Sigmoid colon (tissue), 7 donors: ENCODE results near the gene SETBP1. TPM values are rescaled to one million over a fixed set of nuclear protein-coding genes. Genes with fewer than 3 reads are reported as not detected.

Experiments used
- DNase-seq: peaks from one replicate; pipeline ENCODE4 v3.0.0-alpha.2; 2019
- H3K27ac ChIP-seq, 4 donors: fragments of 200-600 bp; sonication (generic); one replicate each; pipeline ENCODE4 v1.5.1; 2016 to 2019; ENCODE audit warnings: mild to moderate bottlenecking in 1 of 4
- H3K27me3 ChIP-seq, 3 donors: fragments of 200-600 bp; sonication (generic); one replicate each; pipeline ENCODE4 v1.5.1; 2019; ENCODE audit warnings: mild to moderate bottlenecking in 1 of 3
- H3K36me3 ChIP-seq, 4 donors: fragments of 200-600 bp; sonication (generic); one replicate each; pipeline ENCODE4 v1.5.1; 2016 to 2019
- H3K4me1 ChIP-seq, 4 donors: fragments of 200-600 bp; sonication (generic); one replicate each; pipeline ENCODE4 v1.5.1; 2017 to 2019
- H3K4me3 ChIP-seq, 4 donors: fragments of 200-600 bp; sonication (generic); one replicate each; pipeline ENCODE4 v1.5.1; 2017 to 2019; ENCODE audit warnings: mild to moderate bottlenecking in 2 of 4, moderate library complexity in 1 of 4
- H3K9me3 ChIP-seq, 4 donors: fragments of 200-600 bp in 3 of 4; sonication (generic) in 3 of 4; one replicate each; pipeline versions ENCODE4 v1.5.1 to v1.6.1; 2013 to 2019
- EP300 ChIP-seq, 4 donors: sonication (generic); formaldehyde crosslinking; IDR thresholded peaks; one replicate each; pipeline ENCODE4 v1.6.1; 2017; ENCODE audit warnings: antibody characterized with exemption in 4 of 4
- POLR2A ChIP-seq, 2 donors: fragments of 450-650 bp; IDR thresholded peaks; one replicate each; pipeline ENCODE4 v1.6.1; 2016; ENCODE audit warnings: antibody characterized with exemption in 2 of 2, mild to moderate bottlenecking in 2 of 2, moderate library complexity in 2 of 2
- POLR2AphosphoS5 ChIP-seq, 4 donors: sonication (generic); formaldehyde crosslinking; IDR thresholded peaks; one replicate each; pipeline ENCODE4 v1.6.1; 2017; ENCODE audit warnings: antibody characterized with exemption in 4 of 4
- WGBS, 2 donors: extraction: QIAGEN DNeasy Blood & Tissue Kit; methylation state at CpG; one replicate each; pipeline ENCODE4 v1.1.7; 2013; 5-methylcytosine and 5-hydroxymethylcytosine counted together
- intact Hi-C: fragments of 100-400 bp; cut with DNase I; formaldehyde crosslinking; loops from one replicate; pipeline ENCODE4 v1.15.1; 2023
- polyA plus RNA-seq, 3 donors: library from polyadenylated mRNA; stranded (reverse); fragments of 200-250 nt; gene quantifications; one replicate each; pipeline ENCODE4 v1.2.3, GENCODE V29; 2013
- total RNA-seq, 4 donors: library from RNA; depleted of rRNA; stranded (reverse); fragments of >200 nt; gene quantifications; one replicate each; pipeline ENCODE4 v1.1.0, GENCODE V29; 2016
- TF ChIP-seq, protein P1 (sequence below), 4 experiments: fragments of 450-650 bp in 3 of 4; fragments of 200-600 bp in 1 of 4; IDR thresholded peaks; one replicate each; pipeline ENCODE4 v1.5.1; 2016 to 2019; ENCODE audit warnings: antibody characterized with exemption in 4 of 4, mild to moderate bottlenecking in 3 of 4, moderate library complexity in 2 of 4
- donor health status: healthy with polysubstance abuse.
- donor health status: Bipolar disorder and iron deficiency.
- donor health status: healthy.

The SETBP1 gene
- total and polyA plus RNA-seq, 7 donors: 0.69 to 100 (median 67.9) TPM

DNA sequence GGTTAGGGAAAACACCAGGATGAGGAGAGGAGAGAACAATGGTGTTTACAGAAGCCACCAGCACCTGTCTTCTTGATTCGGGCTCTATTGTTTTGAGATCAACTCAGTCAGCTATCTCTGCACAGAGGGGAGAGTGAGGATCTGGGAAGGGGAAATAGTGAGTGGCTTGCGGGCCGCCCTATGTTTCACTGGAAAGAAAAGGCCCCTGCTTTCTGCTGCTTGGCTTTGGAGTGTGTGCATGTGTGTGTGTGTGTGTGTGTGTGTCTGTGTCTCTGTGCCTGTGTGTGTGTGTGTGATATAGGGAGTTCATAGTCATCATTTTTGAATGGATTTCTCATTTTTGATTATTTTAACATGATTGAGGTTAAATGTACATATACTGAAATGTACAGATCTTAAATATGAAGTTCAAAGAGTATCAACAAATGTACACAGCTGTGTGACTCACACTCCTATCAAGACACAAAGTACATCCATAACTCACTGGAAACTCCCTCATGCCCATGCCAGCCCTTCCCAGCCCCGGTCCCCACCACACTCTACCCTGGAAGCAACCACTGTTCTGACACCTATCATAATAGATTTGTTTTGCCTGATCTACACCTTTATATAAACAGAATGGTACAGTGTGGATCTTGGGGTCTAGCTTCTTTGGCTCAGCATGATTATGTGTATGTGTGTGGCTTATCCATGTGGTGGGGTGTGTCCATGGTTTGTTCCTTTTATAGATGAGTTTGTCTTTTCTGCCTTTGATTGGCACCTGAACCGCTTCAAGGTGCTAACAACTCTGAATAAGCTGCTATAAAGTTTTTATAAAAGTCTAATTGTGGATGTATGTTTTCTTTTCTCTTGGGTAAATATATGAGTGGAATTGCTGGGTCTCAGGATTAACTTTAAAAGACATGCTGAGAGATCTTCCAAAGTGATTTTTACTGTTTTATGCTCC, 258.3 kb downstream of the SETBP1 start:
- H3K4me1 ChIP-seq: peaks cover 0 to 53% (median 26%) of the 10 kb centered on the region in 4 donors
- H3K27me3 ChIP-seq: no peaks in the 10 kb centered on the region
- H3K36me3 ChIP-seq: no peaks in the 10 kb centered on the region
- intact Hi-C loops: no loop called here
- WGBS, 2 donors: 21 to 68% methylated on average over 5 of the region's 5 CpGs
- no peak for DNase-seq
- no peak for TF ChIP-seq EP300 (IDR thresholded peaks at IDR 0.05)
- TF ChIP-seq POLR2A (IDR thresholded peaks at IDR 0.05): no peak
- TF ChIP-seq, protein P1, sequence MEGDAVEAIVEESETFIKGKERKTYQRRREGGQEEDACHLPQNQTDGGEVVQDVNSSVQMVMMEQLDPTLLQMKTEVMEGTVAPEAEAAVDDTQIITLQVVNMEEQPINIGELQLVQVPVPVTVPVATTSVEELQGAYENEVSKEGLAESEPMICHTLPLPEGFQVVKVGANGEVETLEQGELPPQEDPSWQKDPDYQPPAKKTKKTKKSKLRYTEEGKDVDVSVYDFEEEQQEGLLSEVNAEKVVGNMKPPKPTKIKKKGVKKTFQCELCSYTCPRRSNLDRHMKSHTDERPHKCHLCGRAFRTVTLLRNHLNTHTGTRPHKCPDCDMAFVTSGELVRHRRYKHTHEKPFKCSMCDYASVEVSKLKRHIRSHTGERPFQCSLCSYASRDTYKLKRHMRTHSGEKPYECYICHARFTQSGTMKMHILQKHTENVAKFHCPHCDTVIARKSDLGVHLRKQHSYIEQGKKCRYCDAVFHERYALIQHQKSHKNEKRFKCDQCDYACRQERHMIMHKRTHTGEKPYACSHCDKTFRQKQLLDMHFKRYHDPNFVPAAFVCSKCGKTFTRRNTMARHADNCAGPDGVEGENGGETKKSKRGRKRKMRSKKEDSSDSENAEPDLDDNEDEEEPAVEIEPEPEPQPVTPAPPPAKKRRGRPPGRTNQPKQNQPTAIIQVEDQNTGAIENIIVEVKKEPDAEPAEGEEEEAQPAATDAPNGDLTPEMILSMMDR (IDR thresholded peaks at IDR 0.05): no peak
- no peak for TF ChIP-seq POLR2AphosphoS5 (IDR thresholded peaks at IDR 0.05)
- no peaks in the 10 kb centered on the region for H3K9me3 ChIP-seq
- H3K4me3 ChIP-seq: no peak overlapping the region
- peak overlapping the region in 1 of 4 donors; percentile 8 for H3K27ac ChIP-seq

DNA sequence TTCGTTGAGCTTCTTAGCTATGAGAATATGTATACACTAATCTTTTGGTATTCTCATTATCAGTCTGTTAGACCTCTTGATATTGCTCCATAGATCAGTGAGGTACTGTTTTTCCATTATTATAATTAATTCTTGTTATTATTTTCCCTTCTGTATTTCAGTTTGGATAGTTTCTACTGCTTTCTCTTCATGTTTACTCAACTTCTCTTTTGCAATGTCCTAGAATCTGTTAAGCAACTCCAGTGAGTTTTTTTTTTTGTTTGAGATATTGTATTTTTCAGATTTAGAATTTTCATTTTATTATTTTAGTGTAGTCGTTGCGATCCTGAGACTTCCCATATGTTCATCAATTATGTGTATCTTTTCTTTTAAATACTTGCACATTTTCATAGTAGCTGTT, 260.8 kb downstream of the SETBP1 start:
- H3K4me1 ChIP-seq: peaks cover 0 to 54% (median 43%) of the 10 kb centered on the region in 4 donors
- intact Hi-C loops: loop anchor here (5.0 to 10.0 kb wide), 2 partner anchors 49 to 63 kb away; no protein-coding TSS in a partner anchor

DNA sequence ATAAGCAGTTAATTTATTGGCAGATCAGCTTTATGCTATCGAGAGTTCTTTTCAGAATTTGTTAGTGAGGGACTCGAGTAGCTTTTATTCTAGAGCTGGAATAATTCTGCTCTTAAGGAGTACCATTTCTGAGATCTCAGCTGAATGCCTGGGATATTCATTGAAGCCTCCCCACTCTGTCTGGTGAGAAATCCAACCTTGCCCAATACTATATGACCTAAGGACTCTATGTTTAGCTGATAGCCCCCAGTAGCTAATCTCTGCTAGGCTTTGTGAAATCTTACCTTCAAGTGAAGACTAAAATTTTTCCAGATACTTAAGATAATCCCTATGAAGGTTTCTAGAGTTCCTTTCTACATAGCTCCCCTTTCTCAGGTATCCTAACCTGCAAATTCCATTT, 261.4 kb downstream of the SETBP1 start:
- DNase-seq: no peak
- Histone ChIP-seq H3K9me3 (no peaks in the 10 kb centered on the region), H3K36me3 (no peaks in the 10 kb centered on the region), H3K4me3 (no peak overlapping the region), H3K27ac (no peak overlapping the region), H3K4me1 (peaks cover 0 to 50% (median 44%) of the 10 kb centered on the region in 4 donors), H3K27me3 (no peaks in the 10 kb centered on the region)
- TF ChIP-seq, protein P1 (IDR thresholded peaks at IDR 0.05): no peak
- TF ChIP-seq EP300 (IDR thresholded peaks at IDR 0.05): no peak
- TF ChIP-seq POLR2A (IDR thresholded peaks at IDR 0.05): no peak
- TF ChIP-seq POLR2AphosphoS5 (IDR thresholded peaks at IDR 0.05): no peak
- intact Hi-C loops: loop anchor here (5.0 to 10.0 kb wide), 2 partner anchors 50 to 63 kb away; no protein-coding TSS in a partner anchor
- 91 to 98% methylated on average over 2 of the region's 2 CpGs for WGBS, 2 donors

More for the DNA sequence above, 260.8 kb downstream of the SETBP1 start:
- no peak for DNase-seq
- no peaks in the 10 kb centered on the region for H3K27me3 ChIP-seq
- 84 to 95% methylated on average over 3 of the region's 3 CpGs for WGBS, 2 donors
- H3K9me3 ChIP-seq: no peaks in the 10 kb centered on the region
- H3K36me3 ChIP-seq: no peaks in the 10 kb centered on the region
- H3K27ac ChIP-seq: no peak overlapping the region
- TF ChIP-seq EP300 (IDR thresholded peaks at IDR 0.05) (no peak), POLR2A (IDR thresholded peaks at IDR 0.05) (no peak)
- TF ChIP-seq, protein P1 (IDR thresholded peaks at IDR 0.05): no peak
- H3K4me3 ChIP-seq: no peak overlapping the region

DNA sequence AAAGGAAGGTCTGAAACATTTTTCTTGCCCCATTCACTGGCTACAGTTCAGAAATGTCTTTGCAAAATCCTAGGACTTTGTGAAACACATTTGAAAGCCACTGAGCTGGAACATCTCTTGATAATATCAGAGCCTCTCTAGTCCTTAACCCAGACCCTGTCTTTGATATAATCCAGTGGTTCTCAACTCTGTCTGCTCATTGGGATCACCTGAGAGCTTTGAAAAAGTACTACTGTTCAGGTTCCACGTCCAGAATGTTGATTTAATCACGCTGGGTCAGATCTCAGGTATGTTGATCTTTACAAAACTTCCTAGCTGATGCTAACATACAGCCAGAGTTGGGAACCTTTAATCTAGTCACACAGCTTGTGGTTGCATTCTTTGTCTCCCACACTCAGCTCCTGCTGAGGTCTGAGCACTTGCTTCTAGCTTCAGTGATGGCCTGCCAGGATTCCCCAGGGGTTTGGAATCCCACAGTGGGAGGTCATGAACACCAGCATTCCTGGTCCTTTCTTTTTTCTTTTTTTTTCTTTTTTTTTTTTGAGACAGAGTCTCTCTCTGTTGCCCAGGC, 262.7 kb downstream of the SETBP1 start:
- TF ChIP-seq, protein P1 (IDR thresholded peaks at IDR 0.05): no peak
- peak in 1 of 4 donors; percentile 56 for TF ChIP-seq POLR2AphosphoS5 (IDR thresholded peaks at IDR 0.05)
- Histone ChIP-seq H3K4me3 (no peak overlapping the region), H3K4me1 (peaks cover 0 to 44% (median 35%) of the 10 kb centered on the region in 4 donors), H3K9me3 (no peaks in the 10 kb centered on the region), H3K27ac (peak overlapping the region in 2 of 4 donors; percentile 12 to 21), H3K27me3 (no peaks in the 10 kb centered on the region), H3K36me3 (no peaks in the 10 kb centered on the region)
- 88 to 90% methylated on average over 2 of the region's 2 CpGs for WGBS, 2 donors
- intact Hi-C loops: loop anchor here (5.0 to 10.0 kb wide), 2 partner anchors 51 to 61 kb away; no protein-coding TSS in a partner anchor
- DNase-seq: no peak
